Smooth muscle cell (in vitro differentiated cells): ENCODE data around the gene NRXN3. TPM values are rescaled to one million over a fixed set of nuclear protein-coding genes. Genes with fewer than 3 reads are reported as not detected.

Experiments used
- DNase-seq: peaks from one replicate; lab custom pipeline; 2025; ENCODE audit not compliant: unreplicated experiment; lab: John Stamatoyannopoulos, UW
- H2AFZ ChIP-seq: fragments of 200-600 bp; sonication (generic); 2 replicates; pipeline ENCODE4 v1.6.0; 2016; ENCODE audit warnings: antibody characterized with exemption, low read depth, mild to moderate bottlenecking
- H3F3A ChIP-seq: fragments of 200-600 bp; sonication (generic); 2 replicates; pipeline ENCODE4 v1.6.0; 2017; ENCODE audit warnings: antibody characterized with exemption, low read depth
- H3K27ac ChIP-seq: fragments of 200-600 bp; sonication (generic); 2 replicates; pipeline ENCODE4 v1.5.1; 2016; ENCODE audit warnings: low read depth, mild to moderate bottlenecking
- H3K27me3 ChIP-seq: fragments of 200-600 bp; sonication (generic); 2 replicates; pipeline ENCODE4 v1.6.1; 2016; ENCODE audit warnings: low read depth, mild to moderate bottlenecking
- H3K36me3 ChIP-seq: fragments of 200-600 bp; sonication (generic); 2 replicates; pipeline ENCODE4 v1.5.1; 2016; ENCODE audit warnings: low read depth
- H3K4me1 ChIP-seq: fragments of 200-600 bp; sonication (generic); 2 replicates; pipeline ENCODE4 v1.5.1; 2016; ENCODE audit warnings: low read depth
- H3K4me2 ChIP-seq: fragments of 200-600 bp; sonication (generic); 2 replicates; pipeline ENCODE4 v1.6.0; 2016; ENCODE audit warnings: mild to moderate bottlenecking
- H3K4me3 ChIP-seq: fragments of 200-600 bp; sonication (generic); 2 replicates; pipeline ENCODE4 v1.5.1; 2016; ENCODE audit warnings: mild to moderate bottlenecking
- H3K79me2 ChIP-seq: fragments of 200-600 bp; sonication (generic); 2 replicates; pipeline ENCODE4 v1.6.0; 2016; ENCODE audit warnings: low read depth, mild to moderate bottlenecking
- H3K9ac ChIP-seq: fragments of 200-600 bp; sonication (generic); 2 replicates; pipeline ENCODE4 v1.6.0; 2016; ENCODE audit warnings: low read depth
- H3K9me3 ChIP-seq: fragments of 200-600 bp; sonication (generic); replicated peaks from 2 replicates; pipeline ENCODE4 v1.5.1; 2016; ENCODE audit warnings: low read depth
- H4K20me1 ChIP-seq: fragments of 200-600 bp; sonication (generic); 2 replicates; pipeline ENCODE4 v1.6.0; 2016; ENCODE audit warnings: low read depth
- WGBS: methylation state at CpG from one replicate; pipeline ENCODE4 v1.1.7; 2016; ENCODE audit warnings: low lambda C conversion rate; 5-methylcytosine and 5-hydroxymethylcytosine counted together
- polyA plus RNA-seq: library from polyadenylated mRNA; unstranded; fragments of >200 nt; fragmentation: Nextera tagmentation; extraction: Ambion mirVana; gene quantifications from 2 replicates; pipeline ENCODE4 v1.2.1, GENCODE V29; 2016
- total RNA-seq: library from RNA; depleted of rRNA; stranded (reverse); fragments of >200 nt; gene quantifications from 2 replicates; pipeline ENCODE4 v1.2.3, GENCODE V29; 2014
- TF ChIP-seq, protein P1 (sequence below): fragments of 200-600 bp; sonication (generic); IDR thresholded peaks from 2 replicates; pipeline ENCODE4 v1.5.1; 2017; ENCODE audit warnings: borderline replicate concordance, mild to moderate bottlenecking, antibody characterized with exemption; ENCODE audit not compliant: insufficient read depth, poor library complexity, severe bottlenecking

The NRXN3 gene
- total and polyA plus RNA-seq, 2 experiments from 2014 or later: 1.2 to 7.0 TPM

DNA sequence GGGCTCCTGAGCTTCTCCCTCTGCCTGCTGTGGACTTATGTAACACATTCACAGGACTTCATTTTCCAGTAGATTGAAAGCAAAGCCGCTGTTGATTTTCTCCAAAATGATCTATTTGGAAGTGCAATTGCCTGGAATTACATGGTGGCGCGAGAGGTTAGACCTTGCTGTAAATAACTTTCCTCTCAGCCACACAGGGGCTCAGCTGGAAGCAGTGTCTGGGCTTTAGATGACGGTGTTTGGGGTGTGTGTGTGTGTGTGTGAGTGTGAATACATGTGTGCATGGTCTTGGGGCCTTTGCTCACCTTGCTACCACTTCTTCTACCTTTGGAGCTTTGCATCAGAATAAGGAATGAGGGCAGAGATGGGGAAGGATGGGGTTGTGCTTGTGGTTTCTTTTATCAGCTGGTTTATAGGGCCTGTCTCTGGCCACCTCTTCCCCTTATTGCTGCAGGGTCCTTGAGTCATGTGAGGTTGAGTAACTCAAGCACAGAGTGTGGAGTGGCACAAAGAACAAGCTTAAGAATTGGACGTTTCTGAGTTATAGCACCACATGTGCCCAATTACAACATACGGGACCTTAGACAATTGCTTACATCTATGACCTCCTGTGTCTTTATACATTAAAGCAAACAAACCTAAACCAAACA is 280.6 kb downstream of the NRXN3 start:
- TF ChIP-seq, protein P1, sequence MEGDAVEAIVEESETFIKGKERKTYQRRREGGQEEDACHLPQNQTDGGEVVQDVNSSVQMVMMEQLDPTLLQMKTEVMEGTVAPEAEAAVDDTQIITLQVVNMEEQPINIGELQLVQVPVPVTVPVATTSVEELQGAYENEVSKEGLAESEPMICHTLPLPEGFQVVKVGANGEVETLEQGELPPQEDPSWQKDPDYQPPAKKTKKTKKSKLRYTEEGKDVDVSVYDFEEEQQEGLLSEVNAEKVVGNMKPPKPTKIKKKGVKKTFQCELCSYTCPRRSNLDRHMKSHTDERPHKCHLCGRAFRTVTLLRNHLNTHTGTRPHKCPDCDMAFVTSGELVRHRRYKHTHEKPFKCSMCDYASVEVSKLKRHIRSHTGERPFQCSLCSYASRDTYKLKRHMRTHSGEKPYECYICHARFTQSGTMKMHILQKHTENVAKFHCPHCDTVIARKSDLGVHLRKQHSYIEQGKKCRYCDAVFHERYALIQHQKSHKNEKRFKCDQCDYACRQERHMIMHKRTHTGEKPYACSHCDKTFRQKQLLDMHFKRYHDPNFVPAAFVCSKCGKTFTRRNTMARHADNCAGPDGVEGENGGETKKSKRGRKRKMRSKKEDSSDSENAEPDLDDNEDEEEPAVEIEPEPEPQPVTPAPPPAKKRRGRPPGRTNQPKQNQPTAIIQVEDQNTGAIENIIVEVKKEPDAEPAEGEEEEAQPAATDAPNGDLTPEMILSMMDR: no peak
- Histone ChIP-seq H3K9me3 (no peaks in the 10 kb centered on the region), H3F3A (no peaks in the 10 kb centered on the region), H3K4me1 (no peaks in the 10 kb centered on the region), H3K36me3 (no peaks in the 10 kb centered on the region), H3K27me3 (no peaks in the 10 kb centered on the region), H3K27ac (no peak overlapping the region), H3K79me2 (no peaks in the 10 kb centered on the region), H3K4me3 (no peak overlapping the region), H4K20me1 (no peaks in the 10 kb centered on the region), H2AFZ (no peak overlapping the region), H3K9ac (no peak overlapping the region), H3K4me2 (no peak overlapping the region)
- DNase-seq: no peak
- WGBS: 89% methylated on average over 6 of the region's 6 CpGs

DNA sequence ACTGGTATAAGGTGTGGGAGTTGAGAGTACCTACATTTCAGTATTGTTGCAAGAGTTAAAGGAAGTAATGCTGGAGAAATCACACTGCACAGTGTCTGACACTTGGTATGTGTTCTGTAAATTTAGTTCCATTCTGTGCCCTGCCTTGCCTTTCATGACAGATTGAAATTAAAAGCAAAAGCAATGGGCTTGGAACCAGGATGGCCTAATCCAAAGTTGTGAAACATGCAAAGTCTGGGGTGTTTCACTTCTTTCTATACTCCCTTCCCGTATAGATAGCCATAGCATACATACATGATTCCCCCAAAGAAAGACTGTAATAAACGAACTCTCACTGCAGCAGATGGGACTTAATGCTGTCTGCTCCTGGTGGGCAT is 281.1 kb downstream of the NRXN3 start:
- Histone ChIP-seq H3K36me3 (no peaks in the 10 kb centered on the region), H2AFZ (no peak overlapping the region), H3K4me3 (no peak overlapping the region), H3K9ac (no peak overlapping the region), H4K20me1 (no peaks in the 10 kb centered on the region), H3K27me3 (no peaks in the 10 kb centered on the region), H3K4me1 (no peaks in the 10 kb centered on the region), H3K9me3 (no peaks in the 10 kb centered on the region), H3K27ac (no peak overlapping the region), H3K79me2 (no peaks in the 10 kb centered on the region), H3F3A (no peaks in the 10 kb centered on the region), H3K4me2 (no peak overlapping the region)
- TF ChIP-seq, protein P1: no peak
- 80% methylated on average over 2 of the region's 2 CpGs for WGBS
- no peak for DNase-seq

GRCh38 chr14:78455896-78456435 is 285.8 kb downstream of the NRXN3 start:
- WGBS: 82% methylated on average over 6 of the region's 6 CpGs
- Histone ChIP-seq H3K36me3 (no peaks in the 10 kb centered on the region), H3K27ac (no peak overlapping the region), H3K9ac (no peak overlapping the region), H4K20me1 (no peaks in the 10 kb centered on the region), H3K4me3 (no peak overlapping the region), H3K79me2 (no peaks in the 10 kb centered on the region), H3K27me3 (no peaks in the 10 kb centered on the region), H3F3A (no peaks in the 10 kb centered on the region), H2AFZ (no peak overlapping the region), H3K9me3 (no peaks in the 10 kb centered on the region), H3K4me1 (no peaks in the 10 kb centered on the region), H3K4me2 (no peak overlapping the region)
- DNase-seq: no peak
- TF ChIP-seq, protein P1: no peak

GRCh38 chr14:78469947-78470346 is 299.8 kb downstream of the NRXN3 start:
- Histone ChIP-seq H3K4me1 (no peaks in the 10 kb centered on the region), H3K79me2 (no peaks in the 10 kb centered on the region), H3K27me3 (no peaks in the 10 kb centered on the region), H3K4me2 (no peak overlapping the region), H3K9ac (no peak overlapping the region), H3K4me3 (no peak overlapping the region), H4K20me1 (no peaks in the 10 kb centered on the region), H2AFZ (no peak overlapping the region), H3K36me3 (no peaks in the 10 kb centered on the region), H3K27ac (no peak overlapping the region), H3F3A (no peaks in the 10 kb centered on the region), H3K9me3 (no peaks in the 10 kb centered on the region)
- DNase-seq: no peak
- TF ChIP-seq, protein P1: no peak
